OCI-LY7 (cell line): Measurements from ENCODE around the gene ITGB3. TPM values are rescaled to one million over a fixed set of nuclear protein-coding genes. Genes with fewer than 3 reads are reported as not detected.
"Not testable (repeated sequence)": the region's sequence is repeated elsewhere in the genome, so short reads cannot be mapped to it uniquely, and the experiment has no call there.

Experiments used
- BruUV-seq: library from RNA; stranded (reverse); fragments of 400-500 nt; replicated peaks from 2 replicates; lab custom pipeline; 2021; lab: Mats Ljungman, UMichigan
- CTCF ChIA-PET: fragments of 300-600 bp; sonication (Branson Sonifier 250); formaldehyde crosslinking; loops from one replicate; lab custom pipeline; 2022; ENCODE audit warnings: antibody characterized with exemption; ENCODE audit not compliant: unreplicated experiment; lab: Charles Lee
- POLR2A ChIA-PET: fragments of 300-600 bp; sonication (Branson Sonifier 250); formaldehyde crosslinking; loops from one replicate; lab custom pipeline; 2022; ENCODE audit warnings: antibody characterized with exemption; lab: Charles Lee
- DNase-seq: peaks from one replicate; pipeline ENCODE4 v3.0.0-alpha.2; 2015; ENCODE audit warnings: low spot score
- H2AFZ ChIP-seq: fragments of 200-600 bp; sonication (generic), shearing (Covaris generic); 2 replicates; pipeline ENCODE4 v1.6.1; 2014; ENCODE audit warnings: mild to moderate bottlenecking, antibody characterized with exemption, low read length, moderate library complexity
- H3K27ac ChIP-seq: fragments of 200-600 bp; sonication (generic); 2 replicates; pipeline ENCODE4 v1.5.1; 2014; ENCODE audit warnings: mixed run types, low read depth, mild to moderate bottlenecking, moderate library complexity, low read length, inconsistent platforms; ENCODE audit not compliant: poor library complexity, severe bottlenecking
- H3K36me3 ChIP-seq: fragments of 200-600 bp; sonication (generic); 2 replicates; pipeline ENCODE4 v1.6.1; 2014; ENCODE audit warnings: mild to moderate bottlenecking, antibody characterized with exemption, low read length, moderate library complexity, mixed read lengths; ENCODE audit not compliant: insufficient read depth
- H3K4me1 ChIP-seq: fragments of 200-600 bp; sonication (generic); 2 replicates; pipeline ENCODE4 v1.5.1; 2014; ENCODE audit warnings: mild to moderate bottlenecking, low read length; ENCODE audit not compliant: insufficient read depth, poor library complexity, severe bottlenecking
- H3K4me2 ChIP-seq: fragments of 200-600 bp; sonication (generic); 2 replicates; pipeline ENCODE4 v1.6.1; 2014; ENCODE audit warnings: mild to moderate bottlenecking, low read length
- H3K4me3 ChIP-seq: fragments of 200-600 bp; sonication (generic); 2 replicates; pipeline ENCODE4 v1.5.1; 2014; ENCODE audit warnings: mild to moderate bottlenecking, low read depth, low read length; ENCODE audit not compliant: poor library complexity, severe bottlenecking
- H3K79me2 ChIP-seq: fragments of 200-600 bp; sonication (generic); 2 replicates; pipeline ENCODE4 v1.6.1; 2016; ENCODE audit warnings: low read depth, mild to moderate bottlenecking, low read length, moderate library complexity, mixed read lengths; ENCODE audit not compliant: insufficient read depth
- H3K9me2 ChIP-seq: fragments of 200-600 bp; sonication (generic); 2 replicates; pipeline ENCODE4 v1.6.1; 2016; ENCODE audit warnings: mild to moderate bottlenecking, low read length, mixed read lengths; ENCODE audit not compliant: insufficient read depth
- H3K9me3 ChIP-seq: fragments of 200-600 bp; sonication (generic); 2 replicates; pipeline ENCODE4 v1.6.1; 2014; ENCODE audit warnings: mild to moderate bottlenecking, mixed run types, low read length, mixed read lengths
- H4K20me1 ChIP-seq: fragments of 200-600 bp; sonication (generic); 2 replicates; pipeline ENCODE4 v1.6.1; 2014; ENCODE audit warnings: mild to moderate bottlenecking, antibody characterized with exemption, low read length, moderate library complexity, mixed read lengths; ENCODE audit not compliant: insufficient read depth
- EZH2phosphoT487 ChIP-seq: fragments of 200-600 bp; sonication (generic); IDR thresholded peaks from 2 replicates; pipeline ENCODE4 v1.6.1; 2018; ENCODE audit warnings: low read depth, borderline replicate concordance, mild to moderate bottlenecking, mixed run types, antibody characterized with exemption, low read length, moderate library complexity, mixed read lengths
- intact Hi-C: fragments of 100-400 bp; cut with micrococcal nuclease; formaldehyde crosslinking; loops from one replicate; pipeline ENCODE4 v1.10.0; 2022; ENCODE audit not compliant: unreplicated experiment
- total RNA-seq, 2 experiments: library from RNA; depleted of rRNA in 1 of 2; stranded (reverse); fragments of >200 nt in 1 of 2; shearing (Covaris generic) in 1 of 2; gene quantifications; 2 replicates each; pipeline ENCODE4 v1.2.3, GENCODE V29; 2014 to 2022
- TF ChIP-seq, protein P1 (sequence below): fragments of 200-600 bp; sonication (generic); conservative IDR thresholded peaks from 2 replicates; pipeline ENCODE4 v1.5.1; 2014; ENCODE audit warnings: mild to moderate bottlenecking, antibody characterized with exemption, low read length, moderate library complexity, mixed read lengths

ITGB3 gene
- total RNA-seq, 2 experiments from 2014 or later, result not detected

DNA sequence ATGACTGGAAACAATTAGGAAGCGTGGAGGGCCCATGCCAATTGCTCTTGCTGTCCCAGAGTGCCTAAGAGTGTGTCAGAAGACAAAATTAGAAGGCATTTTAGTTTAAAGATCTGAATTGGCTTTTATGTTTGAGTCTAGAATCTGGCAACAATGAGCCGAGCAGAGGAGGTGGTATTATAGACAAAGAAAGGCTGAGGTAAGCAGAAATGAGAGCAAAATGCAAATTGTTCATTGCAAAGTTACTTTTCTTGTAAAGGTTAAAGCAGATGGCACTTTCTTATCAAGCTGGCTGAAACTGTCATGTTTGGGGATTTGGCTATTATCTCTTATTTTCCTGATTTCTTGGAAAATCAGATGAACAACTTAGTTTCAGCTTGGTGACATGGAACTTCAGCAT, 41.2 kb upstream of the ITGB3 start:
- H3K4me1 ChIP-seq, result peaks cover 35% of the 10 kb centered on the region
- H3K9me3 ChIP-seq, result no peaks in the 10 kb centered on the region
- DNase-seq, result no peak
- intact Hi-C loops, result no loop called here
- no peak for TF ChIP-seq EZH2phosphoT487
- TF ChIP-seq, protein P1, sequence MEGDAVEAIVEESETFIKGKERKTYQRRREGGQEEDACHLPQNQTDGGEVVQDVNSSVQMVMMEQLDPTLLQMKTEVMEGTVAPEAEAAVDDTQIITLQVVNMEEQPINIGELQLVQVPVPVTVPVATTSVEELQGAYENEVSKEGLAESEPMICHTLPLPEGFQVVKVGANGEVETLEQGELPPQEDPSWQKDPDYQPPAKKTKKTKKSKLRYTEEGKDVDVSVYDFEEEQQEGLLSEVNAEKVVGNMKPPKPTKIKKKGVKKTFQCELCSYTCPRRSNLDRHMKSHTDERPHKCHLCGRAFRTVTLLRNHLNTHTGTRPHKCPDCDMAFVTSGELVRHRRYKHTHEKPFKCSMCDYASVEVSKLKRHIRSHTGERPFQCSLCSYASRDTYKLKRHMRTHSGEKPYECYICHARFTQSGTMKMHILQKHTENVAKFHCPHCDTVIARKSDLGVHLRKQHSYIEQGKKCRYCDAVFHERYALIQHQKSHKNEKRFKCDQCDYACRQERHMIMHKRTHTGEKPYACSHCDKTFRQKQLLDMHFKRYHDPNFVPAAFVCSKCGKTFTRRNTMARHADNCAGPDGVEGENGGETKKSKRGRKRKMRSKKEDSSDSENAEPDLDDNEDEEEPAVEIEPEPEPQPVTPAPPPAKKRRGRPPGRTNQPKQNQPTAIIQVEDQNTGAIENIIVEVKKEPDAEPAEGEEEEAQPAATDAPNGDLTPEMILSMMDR, result no peak
- H3K27ac ChIP-seq, result no peak overlapping the region
- no peaks in the 10 kb centered on the region for H4K20me1 ChIP-seq
- no TSS peak for BruUV-seq
- no peaks in the 10 kb centered on the region for H3K79me2 ChIP-seq
- ChIA-PET POLR2A (no interaction called here), CTCF (no interaction called here)
- no peaks in the 10 kb centered on the region for H3K36me3 ChIP-seq
- H2AFZ ChIP-seq, result peak overlapping the region; percentile 74; the same call in 1 of the 2 replicates
- H3K4me2 ChIP-seq, result peak overlapping the region; percentile 34
- no peaks in the 10 kb centered on the region for H3K9me2 ChIP-seq
- H3K4me3 ChIP-seq, result no peak overlapping the region

DNA sequence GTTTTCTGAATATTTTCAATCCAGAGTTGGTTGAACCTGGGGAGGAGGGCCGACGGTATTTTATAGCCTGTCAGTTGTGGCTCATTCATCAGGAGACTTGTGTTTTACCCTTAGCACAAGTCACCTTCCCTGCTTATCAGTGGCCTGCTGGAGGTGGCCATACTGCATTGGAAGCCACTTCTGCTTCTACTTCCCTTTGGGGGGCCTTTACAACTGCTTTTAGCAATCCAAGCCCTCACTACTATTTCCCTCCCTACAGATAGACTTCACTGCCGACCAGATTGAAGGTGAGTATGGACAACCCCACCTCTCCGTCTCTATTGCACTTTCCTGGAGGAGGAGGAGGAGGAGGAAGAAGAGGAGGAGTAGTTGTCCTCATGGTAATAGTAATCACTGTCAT, 40.1 kb upstream of the ITGB3 start:
- no peak for DNase-seq
- intact Hi-C loops, result no loop called here
- ChIA-PET CTCF (no interaction called here), POLR2A (interaction anchor here (0.6 kb wide), 1 partner anchor 75 kb away, joined by 3 read pairs; no protein-coding TSS in a partner anchor)
- Histone ChIP-seq H4K20me1 (no peaks in the 10 kb centered on the region), H3K4me3 (no peak overlapping the region), H3K9me2 (no peaks in the 10 kb centered on the region), H3K27ac (no peak overlapping the region), H3K36me3 (no peaks in the 10 kb centered on the region), H3K9me3 (no peaks in the 10 kb centered on the region), H3K79me2 (no peaks in the 10 kb centered on the region), H3K4me1 (peaks cover 30% of the 10 kb centered on the region), H3K4me2 (no peak overlapping the region), H2AFZ (no peak overlapping the region)
- no TSS peak for BruUV-seq
- no peak for TF ChIP-seq EZH2phosphoT487
- TF ChIP-seq, protein P1, result no peak

DNA sequence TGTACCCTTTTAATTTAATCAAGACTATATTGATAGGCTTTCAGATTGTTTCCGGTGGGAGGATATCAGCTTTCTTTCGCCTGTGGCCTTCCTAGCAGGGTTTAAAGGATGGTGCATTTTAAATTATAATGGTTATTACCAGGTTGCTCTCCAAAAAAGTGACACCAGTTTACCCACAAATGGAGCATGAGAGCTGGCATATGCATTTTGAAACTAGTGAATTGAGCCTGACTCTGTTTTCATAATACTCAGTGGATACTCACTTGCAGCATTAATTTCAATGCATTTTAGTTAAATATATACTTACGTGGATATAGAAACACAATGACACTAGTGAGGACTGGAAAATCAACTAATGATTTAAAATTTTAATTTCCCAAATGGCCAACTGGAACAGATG, 38.7 kb upstream of the ITGB3 start:
- DNase-seq, result no peak
- H4K20me1 ChIP-seq, result no peaks in the 10 kb centered on the region
- no peaks in the 10 kb centered on the region for H3K9me2 ChIP-seq
- intact Hi-C loops, result no loop called here
- peaks cover 29% of the 10 kb centered on the region for H3K4me1 ChIP-seq
- H3K9me3 ChIP-seq, result no peaks in the 10 kb centered on the region
- POLR2A ChIA-PET, result no interaction called here
- no peaks in the 10 kb centered on the region for H3K36me3 ChIP-seq
- no peak overlapping the region for H3K4me2 ChIP-seq
- no peak overlapping the region for H3K4me3 ChIP-seq
- no peak for TF ChIP-seq EZH2phosphoT487
- TF ChIP-seq, protein P1, result no peak
- H2AFZ ChIP-seq, result no peak overlapping the region
- CTCF ChIA-PET, result no interaction called here
- BruUV-seq, result no TSS peak
- H3K79me2 ChIP-seq, result no peaks in the 10 kb centered on the region
- H3K27ac ChIP-seq, result no peak overlapping the region

DNA sequence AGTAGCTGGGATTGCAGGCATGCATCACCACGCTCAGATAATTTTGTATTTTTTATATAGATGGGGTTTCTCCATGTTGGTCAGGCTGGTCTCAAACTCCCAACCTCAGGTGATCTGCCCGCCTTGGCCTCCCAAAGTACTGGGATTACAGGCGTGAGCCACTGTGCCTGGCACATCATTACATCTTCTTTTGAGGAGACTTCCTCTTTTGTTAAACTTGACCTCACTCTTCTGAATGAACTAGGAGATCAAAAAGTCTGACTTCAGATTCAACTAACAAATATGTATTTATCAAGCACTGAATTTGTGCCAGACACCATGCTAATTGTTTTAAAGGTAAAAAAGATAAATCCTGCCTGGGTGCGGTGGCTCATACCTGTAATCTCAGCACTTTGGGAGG, 36.8 kb upstream of the ITGB3 start:
- not testable (repeated sequence) for H2AFZ ChIP-seq
- peaks cover 39% of the 10 kb centered on the region for H3K4me1 ChIP-seq

More for the DNA sequence above, 36.8 kb upstream of the ITGB3 start:
- BruUV-seq, intact Hi-C loops, H3K9me3 ChIP-seq, CTCF ChIA-PET, H4K20me1 ChIP-seq, H3K36me3 ChIP-seq, DNase-seq, H3K27ac ChIP-seq, H3K4me2 ChIP-seq, H3K9me2 ChIP-seq, H3K79me2 ChIP-seq, H3K4me3 ChIP-seq: not testable (repeated sequence)
- POLR2A ChIA-PET, result interaction anchor here (0.6 to 0.8 kb wide), 2 partner anchors 9 to 129 kb away, joined by 3 read pairs; no protein-coding TSS in a partner anchor
